GM21447 (cell line): ENCODE data around the gene LUC7L2.
"Not testable (repeated sequence)": the region's sequence is repeated elsewhere in the genome, so short reads cannot be mapped to it uniquely, and the experiment has no call there.

Experiments
- ATAC-seq: cut with Tn5 transposase; IDR thresholded peaks from one replicate; pipeline ENCODE4 v1.9.1; 2021; ENCODE audit not compliant: unreplicated experiment

LUC7L2 gene

DNA sequence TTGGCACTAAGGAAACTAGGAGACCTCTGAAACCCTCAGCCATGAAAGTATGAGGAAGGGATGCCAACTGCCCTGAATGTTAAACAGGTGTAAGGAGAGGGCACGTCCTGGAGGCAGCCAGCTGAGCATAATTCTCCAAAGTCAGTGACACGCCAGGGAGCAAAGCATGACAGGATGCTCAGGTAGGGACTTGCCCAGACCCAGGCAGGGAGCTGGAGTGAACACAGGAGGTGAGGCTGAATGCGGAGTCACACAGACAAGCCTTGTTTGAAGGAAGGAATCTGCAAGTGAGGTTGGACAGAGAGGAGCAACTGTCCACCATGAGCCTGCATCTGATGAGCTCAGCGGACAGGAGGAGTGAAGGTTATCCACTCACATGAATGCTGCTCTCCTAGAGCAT is 82.3 kb downstream of the LUC7L2 start:
- ATAC-seq = no peak

GRCh38 chr7:139446051-139446890 is 86.6 kb downstream of the LUC7L2 start:
- no peak for ATAC-seq

DNA sequence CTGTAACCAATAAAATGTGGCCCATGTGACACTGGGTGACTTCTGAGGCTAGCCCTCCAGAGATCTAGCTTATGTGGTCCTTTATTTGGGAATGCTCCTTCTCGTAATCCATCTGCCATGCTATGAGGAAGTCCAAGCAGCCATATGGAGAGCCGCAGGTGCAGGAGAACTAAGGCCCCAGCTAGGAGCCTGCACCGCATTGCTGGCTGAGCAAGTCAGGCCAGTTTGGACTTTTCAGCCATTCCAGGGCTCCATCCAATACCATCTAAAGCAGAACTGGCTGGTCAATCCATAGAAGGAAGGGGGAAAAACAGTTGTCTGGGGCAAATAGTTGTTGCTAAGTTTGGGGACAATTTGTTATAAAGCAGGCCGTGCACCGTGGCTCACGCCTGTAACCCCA is 91.2 kb downstream of the LUC7L2 start:
- no peak for ATAC-seq

DNA sequence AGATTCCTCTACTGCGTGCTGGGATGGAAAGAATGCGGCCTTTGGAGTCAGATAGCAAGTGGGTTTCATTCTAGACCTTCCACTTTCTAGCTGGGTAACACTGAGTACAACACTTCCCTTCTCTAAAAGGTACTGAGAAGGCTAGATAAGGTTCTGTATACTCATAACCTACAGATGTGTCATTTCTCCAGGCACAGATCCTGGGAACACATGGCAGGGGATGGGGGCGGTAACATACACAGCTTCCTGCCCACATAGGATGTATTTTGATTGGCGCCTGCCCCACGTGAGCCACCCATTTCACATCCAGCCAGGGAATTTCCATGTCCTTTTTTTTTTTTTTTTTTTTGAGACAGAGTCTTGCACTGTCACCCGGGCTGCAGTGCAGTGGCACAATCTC is 91.9 kb downstream of the LUC7L2 start:
- ATAC-seq = no peak

- ATAC-seq = no peak
Measured at GRCh38 chr7:139452958-139453672, 93.4 kb downstream of the LUC7L2 start.

DNA sequence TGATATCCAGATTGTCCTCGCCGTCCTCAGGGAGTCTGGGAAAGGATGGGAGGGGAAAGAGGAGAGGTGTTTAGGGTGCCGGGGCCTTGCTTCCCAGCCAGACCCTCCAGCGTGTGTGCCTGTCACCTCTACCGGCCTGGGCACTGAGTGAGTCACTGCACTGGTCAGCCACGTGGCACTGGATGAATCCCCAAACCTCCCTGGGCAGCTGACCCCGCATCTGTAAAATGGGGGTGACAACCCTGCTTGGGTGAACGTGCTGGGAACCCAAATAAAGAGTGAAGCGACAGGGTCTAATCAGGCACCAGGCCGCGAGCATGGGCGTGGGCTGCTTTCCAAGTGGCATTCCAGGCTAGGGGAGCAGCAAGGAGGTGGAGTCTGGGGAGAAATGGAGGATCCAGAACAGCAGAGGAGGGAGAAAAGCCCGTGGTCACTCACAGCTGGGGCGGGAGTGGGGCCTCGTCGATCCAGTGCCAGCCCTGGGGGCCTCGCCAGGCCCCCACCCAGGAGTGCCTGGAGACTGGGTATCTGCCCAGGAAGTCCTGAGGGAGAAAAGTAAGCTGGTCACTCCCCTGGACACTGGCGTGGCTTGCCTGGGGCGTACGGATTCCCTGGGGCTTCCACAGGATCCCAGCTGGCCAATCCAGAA is 94.1 kb downstream of the LUC7L2 start:
- no peak for ATAC-seq

DNA sequence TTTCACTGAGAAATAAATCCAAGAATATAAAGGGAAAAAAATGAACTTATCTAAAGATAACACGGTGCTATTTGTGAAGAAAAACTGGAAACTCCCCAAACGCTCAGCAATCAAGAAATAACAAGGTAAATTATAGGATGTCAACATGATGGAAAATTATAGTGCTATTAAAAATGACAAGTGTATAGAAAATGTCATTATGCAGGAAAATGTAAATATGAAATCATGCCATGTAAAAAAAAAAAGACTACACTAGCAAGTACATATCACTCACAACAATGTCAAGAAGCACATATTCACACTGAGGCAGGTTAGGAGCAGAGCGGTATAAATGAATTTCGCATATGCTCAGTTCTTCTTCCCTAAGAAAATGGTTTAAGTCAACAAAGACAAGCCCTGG is 96.1 kb downstream of the LUC7L2 start:
- ATAC-seq = no peak

GRCh38 chr7:139456511-139456910 is 96.8 kb downstream of the LUC7L2 start:
- ATAC-seq = no peak

- no peak for ATAC-seq
Measured at GRCh38 chr7:139457153-139457946, 97.7 kb downstream of the LUC7L2 start.

DNA sequence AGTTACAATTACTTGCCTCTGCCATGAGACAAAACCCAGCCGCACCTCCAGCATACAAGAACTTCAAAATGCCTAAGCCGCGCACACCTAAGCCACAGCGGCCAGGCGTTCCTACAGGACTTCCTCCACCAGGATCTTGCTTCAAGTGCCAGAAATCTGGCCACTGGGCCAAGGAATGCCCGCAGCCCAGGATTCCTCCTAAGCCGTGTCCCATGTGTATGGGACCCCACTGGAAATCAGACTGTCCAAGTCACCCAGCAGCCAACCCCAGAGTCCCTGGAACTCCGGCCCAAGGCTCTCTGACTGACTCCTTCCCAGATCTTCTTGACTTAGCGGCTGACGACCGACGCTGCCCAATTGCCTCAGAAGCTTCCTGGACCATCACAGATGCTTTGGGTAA is 103.7 kb downstream of the LUC7L2 start:
- not testable (repeated sequence) for ATAC-seq

DNA sequence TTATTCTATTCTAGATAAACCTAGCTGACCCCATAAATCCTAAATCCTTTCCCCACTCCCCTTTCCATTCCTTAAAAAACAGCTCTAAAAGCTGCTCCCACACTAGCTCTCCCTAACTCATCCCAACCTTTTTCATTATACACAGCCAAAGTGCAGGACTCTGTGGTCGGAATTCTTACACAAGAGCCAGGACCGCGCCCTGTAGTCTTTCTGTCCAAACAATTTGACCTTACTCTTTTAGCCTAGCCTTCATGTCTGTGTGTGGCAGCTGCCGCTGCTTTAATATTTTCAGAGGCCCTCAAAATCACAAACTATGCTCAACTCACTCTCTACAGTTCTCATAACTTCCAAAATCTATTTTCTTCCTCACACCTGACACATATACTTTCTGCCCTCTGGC is 104.8 kb downstream of the LUC7L2 start:
- not testable (repeated sequence) for ATAC-seq

DNA sequence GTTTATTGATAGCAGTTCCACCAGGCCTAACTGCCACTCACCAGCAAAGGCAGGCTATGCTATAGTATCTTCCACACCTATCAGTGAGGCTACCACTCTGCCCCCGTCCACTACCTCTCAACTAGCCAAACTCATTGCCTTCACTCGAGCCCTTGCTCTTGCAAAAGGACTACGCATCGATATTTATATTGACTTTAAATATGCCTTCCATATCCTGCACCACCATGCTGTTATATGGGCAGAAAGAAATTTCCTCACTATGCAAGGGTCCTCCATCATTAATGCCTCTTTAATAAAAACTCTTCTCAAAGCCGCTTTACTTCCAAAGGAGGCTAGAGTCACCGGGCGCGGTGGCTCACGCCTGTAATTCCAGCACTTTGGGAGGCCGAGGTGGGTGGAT is 105.4 kb downstream of the LUC7L2 start:
- not testable (repeated sequence) for ATAC-seq

DNA sequence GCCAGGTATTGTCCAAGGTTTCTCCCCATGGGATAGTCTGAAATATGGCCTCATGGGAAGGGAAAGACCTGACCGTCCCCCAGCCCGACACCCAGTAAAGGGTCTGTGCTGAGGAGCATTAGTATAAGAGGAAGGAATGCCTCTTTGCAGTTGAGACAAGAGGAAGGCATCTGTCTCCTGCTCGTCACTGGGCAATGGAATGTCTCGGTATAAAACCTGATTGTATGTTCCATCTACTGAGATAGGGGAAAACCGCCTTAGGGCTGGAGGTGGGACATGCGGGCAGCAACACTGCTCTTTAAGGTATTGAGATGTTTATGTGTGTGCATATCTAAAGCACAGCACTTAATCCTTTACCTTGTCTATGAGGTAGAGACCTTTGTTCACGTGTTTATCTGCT is 108.0 kb downstream of the LUC7L2 start:
- not testable (repeated sequence) for ATAC-seq

GRCh38 chr7:139468281-139468680 is 108.6 kb downstream of the LUC7L2 start:
- not testable (repeated sequence) for ATAC-seq

GRCh38 chr7:139471740-139472353 is 112.2 kb downstream of the LUC7L2 start:
- ATAC-seq = no peak
